GM21526 (cell line): Measurements from ENCODE around the gene PLA2G4E.

Experiments used
- ATAC-seq: cut with Tn5 transposase; IDR thresholded peaks from one replicate; pipeline ENCODE4 v1.9.1; 2021; ENCODE audit warnings: moderate library complexity; ENCODE audit not compliant: unreplicated experiment, low FRiP score

The PLA2G4E gene

GRCh38 chr15:41943543-41944312, 77.1 kb downstream of the PLA2G4E start:
- ATAC-seq, result no peak

- ATAC-seq, result no peak
Measured at GRCh38 chr15:41942886-41943285, 78.0 kb downstream of the PLA2G4E start.

GRCh38 chr15:41941644-41942415, 79.0 kb downstream of the PLA2G4E start:
- ATAC-seq, result no peak

- no peak for ATAC-seq
Measured at GRCh38 chr15:41940441-41940857, 80.4 kb downstream of the PLA2G4E start.

GRCh38 chr15:41939986-41940385, 80.9 kb downstream of the PLA2G4E start:
- no peak for ATAC-seq

- ATAC-seq, result no peak
Measured at GRCh38 chr15:41937568-41937923, 83.3 kb downstream of the PLA2G4E start.

GRCh38 chr15:41936649-41937567, 83.9 kb downstream of the PLA2G4E start:
- ATAC-seq, result no peak

GRCh38 chr15:41936155-41936554, 84.7 kb downstream of the PLA2G4E start:
- no peak for ATAC-seq

- no peak for ATAC-seq
Measured at GRCh38 chr15:41935566-41936020, 85.2 kb downstream of the PLA2G4E start.

- ATAC-seq, result no peak
Measured at GRCh38 chr15:41934843-41935242, 86.0 kb downstream of the PLA2G4E start.

GRCh38 chr15:41933771-41934170, 87.1 kb downstream of the PLA2G4E start:
- no peak for ATAC-seq

- ATAC-seq, result no peak
Measured at GRCh38 chr15:41933326-41933725, 87.5 kb downstream of the PLA2G4E start.

- ATAC-seq, result no peak
Measured at GRCh38 chr15:41932511-41933289, 88.1 kb downstream of the PLA2G4E start.

- no peak for ATAC-seq
Measured at GRCh38 chr15:41932101-41932500, 88.7 kb downstream of the PLA2G4E start.
